ENCODE data around the gene TNFRSF25.

The TNFRSF25 gene, protein sequence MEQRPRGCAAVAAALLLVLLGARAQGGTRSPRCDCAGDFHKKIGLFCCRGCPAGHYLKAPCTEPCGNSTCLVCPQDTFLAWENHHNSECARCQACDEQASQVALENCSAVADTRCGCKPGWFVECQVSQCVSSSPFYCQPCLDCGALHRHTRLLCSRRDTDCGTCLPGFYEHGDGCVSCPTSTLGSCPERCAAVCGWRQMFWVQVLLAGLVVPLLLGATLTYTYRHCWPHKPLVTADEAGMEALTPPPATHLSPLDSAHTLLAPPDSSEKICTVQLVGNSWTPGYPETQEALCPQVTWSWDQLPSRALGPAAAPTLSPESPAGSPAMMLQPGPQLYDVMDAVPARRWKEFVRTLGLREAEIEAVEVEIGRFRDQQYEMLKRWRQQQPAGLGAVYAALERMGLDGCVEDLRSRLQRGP

DNA sequence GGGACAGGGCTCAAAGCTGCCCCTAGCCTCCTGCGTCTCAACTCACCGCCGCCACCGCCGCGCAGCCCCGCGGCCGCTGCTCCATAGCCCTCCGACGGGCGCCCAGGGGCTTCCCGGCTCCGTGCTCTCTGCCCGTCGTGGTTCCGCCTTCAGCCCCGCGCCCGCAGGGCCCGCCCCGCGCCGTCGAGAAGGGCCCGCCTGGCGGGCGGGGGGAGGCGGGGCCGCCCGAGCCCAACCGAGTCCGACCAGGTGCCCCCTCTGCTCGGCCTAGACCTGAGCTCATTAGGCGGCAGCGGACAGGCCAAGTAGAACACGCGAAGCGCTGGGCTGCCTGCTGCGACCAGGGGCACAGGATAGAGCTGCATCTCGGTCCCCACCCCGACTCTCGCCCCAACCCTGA lies at the start of gene TNFRSF25:
Gene TNFRSF25 (minus strand): TSS at position 151 of the 400 bp plus-strand sequence. CDS start 66 bp downstream, at position 85.
- DNase-seq (ENCODE audit: low spot score) = peak; percentile 61

- no peak for DNase-seq (ENCODE audit: low spot score)
Observed at GRCh38 chr1:6515771-6516170, 49.8 kb upstream of the TNFRSF25 start.

DNA sequence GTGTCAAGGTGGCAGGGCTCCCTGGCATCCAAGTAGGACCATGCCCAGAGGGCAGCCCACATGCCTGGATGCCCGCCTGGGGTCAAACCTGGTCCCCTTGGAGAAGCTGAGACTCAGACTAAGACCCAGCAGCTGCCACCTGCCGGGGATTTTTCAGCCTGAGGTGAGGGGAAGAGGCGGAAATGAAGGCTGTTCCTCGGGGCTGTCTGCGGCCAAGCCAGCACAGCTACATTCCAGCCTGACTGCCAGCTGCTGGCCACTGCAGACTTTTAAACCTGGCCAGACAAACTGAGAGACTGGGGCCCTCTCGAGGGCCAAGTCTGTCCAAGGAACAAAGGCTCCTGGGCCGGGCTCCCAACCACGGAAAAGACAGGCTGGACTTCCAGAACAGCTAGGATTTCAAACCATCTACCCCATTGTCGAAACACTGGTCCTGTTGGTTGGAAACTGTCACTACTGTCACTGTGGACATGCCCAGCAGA lies 47.4 kb upstream of the TNFRSF25 start:
- no peak for DNase-seq (ENCODE audit: low spot score)

DNA sequence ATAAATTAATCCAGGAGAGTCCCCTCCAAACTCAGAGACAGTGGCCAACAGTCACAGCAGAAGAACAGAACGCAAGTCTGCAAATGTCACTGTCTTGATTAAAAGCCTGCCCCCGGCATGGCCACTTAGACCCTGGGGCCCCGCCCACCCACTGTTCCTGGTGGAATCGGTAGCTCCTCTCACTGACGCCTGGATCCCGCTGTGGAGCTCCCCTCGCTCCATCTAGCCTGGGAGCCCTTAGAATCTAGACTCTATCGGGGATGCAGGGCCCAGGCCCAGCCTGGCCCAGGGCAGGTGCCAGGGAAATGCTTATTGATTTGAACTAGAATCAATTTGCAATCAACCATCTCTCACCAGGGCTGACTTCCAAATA lies 46.9 kb upstream of the TNFRSF25 start:
- no peak for DNase-seq (ENCODE audit: low spot score)

GRCh38 chr1:6512245-6512907 lies 46.4 kb upstream of the TNFRSF25 start:
- DNase-seq (ENCODE audit: low spot score) = no peak

DNA sequence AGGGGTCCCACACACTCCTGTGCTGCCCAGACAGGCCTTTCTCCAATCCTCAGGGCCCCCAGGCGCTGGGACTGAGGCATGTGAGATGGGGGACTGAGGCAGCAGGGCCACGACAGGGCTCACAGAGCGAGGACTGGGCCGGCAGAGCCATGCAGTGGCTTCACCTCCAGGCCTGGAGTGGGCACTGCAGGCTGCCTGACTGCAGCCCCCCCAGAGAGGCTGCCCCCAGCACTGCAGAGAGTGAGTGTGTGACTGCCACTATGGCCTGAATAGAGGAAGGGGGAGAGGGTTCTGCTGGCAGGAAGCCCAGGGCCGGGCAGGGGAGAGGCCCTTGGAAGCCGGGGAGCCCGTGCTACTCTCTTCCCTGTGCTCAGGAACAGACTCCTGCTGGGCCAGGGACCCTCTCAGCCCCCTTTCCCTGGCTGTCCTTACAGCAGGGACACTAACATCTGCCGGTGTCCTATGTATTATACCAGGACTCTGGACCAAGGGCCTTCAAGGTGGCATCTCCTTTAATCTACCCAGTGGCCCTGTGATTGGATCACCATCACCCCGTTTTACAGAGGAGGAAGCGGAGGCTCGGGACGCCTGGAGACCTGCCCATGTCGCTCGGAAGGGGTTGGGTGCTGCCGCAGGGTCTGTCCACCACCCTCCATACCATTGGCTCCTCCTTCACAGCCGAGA lies 45.7 kb upstream of the TNFRSF25 start:
- DNase-seq (ENCODE audit: low spot score) = no peak

- DNase-seq (ENCODE audit: low spot score) = no peak
Observed at GRCh38 chr1:6511056-6511455, 45.1 kb upstream of the TNFRSF25 start.

DNA sequence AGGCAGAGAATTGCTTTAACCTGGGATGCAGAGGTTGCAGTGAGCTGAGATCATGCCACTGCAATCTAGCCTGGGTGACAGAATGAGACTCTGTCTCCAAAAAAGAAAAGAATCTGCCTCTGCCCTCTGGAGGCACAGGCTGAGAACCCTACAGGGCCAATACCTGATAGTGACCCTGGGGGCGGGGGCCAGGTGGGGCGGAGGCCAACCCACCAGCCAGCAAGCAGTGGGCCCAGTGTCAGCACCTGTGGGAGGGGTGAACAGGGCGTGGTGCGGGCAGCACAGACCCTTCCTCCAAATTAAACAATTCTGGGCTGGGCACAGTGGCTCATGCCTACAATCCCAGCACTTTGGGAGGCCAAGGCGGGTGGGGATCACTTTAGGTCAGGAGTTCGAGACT lies 44.5 kb upstream of the TNFRSF25 start:
- no peak for DNase-seq (ENCODE audit: low spot score)

- DNase-seq (ENCODE audit: low spot score) = no peak
Observed at GRCh38 chr1:6509919-6510291, 43.9 kb upstream of the TNFRSF25 start.

DNA sequence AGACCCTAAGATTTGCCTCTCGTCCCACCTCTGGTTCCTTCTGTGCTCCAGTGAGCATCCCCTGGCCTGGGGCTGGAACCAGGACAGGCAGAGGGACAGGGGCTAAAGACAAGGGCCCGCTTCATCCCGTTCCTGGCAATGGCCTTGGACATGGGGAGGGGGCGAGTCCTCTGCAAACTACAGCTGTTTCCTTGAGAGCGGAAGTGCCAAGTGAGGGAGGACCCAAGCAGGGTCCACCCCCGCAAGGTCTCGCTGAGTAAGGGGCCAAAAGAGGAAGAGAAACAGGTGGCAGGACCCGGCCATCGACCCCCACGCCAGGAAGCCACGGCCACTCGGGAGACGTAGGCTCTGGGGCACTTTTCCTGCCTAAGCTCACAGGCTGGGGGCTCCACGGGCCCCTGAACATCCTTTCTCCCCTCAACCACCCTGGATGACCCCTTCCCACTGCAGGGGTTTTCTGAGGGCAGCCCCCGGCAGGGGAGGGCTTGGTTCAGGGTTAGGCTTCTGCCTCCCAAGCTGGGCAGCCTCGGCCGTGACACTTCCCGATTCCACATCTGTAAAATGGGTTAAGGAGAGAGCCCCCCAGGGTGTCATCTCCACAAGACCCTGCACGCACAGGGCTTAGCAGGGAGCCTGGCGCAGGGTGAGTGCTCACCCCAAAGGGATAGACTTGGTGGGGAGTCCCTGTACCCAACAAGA lies 43.4 kb upstream of the TNFRSF25 start:
- DNase-seq (ENCODE audit: low spot score) = no peak

GRCh38 chr1:6508816-6509189 lies 42.8 kb upstream of the TNFRSF25 start:
- DNase-seq (ENCODE audit: low spot score) = no peak

- no peak for DNase-seq (ENCODE audit: low spot score)
Observed at GRCh38 chr1:6508154-6508815, 42.3 kb upstream of the TNFRSF25 start.

DNA sequence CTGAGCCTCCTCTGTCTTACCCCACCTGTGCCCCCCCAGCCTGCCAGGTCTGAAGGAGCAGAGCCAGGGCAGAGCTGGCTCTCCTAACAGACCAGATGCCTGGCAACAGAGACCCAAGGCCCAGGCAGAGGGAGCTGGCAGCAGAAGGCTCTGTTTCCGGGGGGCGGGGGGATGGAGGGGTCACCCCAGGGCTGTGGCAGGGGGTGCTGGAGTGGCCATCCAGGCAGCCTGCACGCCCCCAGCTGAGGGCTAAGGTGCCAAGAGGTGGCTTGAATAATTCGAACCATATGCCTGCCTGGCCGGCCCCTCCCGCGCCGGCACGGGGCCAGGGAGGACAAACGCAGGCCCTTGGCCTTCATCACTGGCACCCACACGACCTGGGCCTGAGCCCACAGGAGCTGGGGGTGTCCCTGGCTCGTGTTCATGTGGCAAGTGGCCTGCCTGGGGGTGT lies 41.5 kb upstream of the TNFRSF25 start:
- DNase-seq (ENCODE audit: low spot score) = no peak

DNA sequence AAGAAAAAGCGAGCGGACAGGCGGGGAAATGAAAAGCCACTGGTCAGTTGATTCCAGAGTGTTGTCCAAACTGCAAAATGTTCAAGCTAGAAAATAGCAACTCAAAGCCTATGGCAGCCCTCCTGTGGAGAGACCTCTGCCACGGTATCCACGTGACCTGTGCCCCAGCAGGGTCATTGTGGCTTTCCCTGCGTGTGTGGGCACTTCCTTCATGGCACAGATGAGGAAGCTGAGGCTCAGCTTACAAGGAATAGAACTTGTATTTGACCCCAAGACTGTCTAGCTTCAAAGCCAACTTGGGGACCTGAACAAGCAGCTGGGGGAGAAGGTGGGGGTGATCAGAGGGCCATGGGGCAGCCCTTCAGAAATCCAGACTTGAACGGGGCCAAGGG lies 41.1 kb upstream of the TNFRSF25 start:
- DNase-seq (ENCODE audit: low spot score) = no peak

DNA sequence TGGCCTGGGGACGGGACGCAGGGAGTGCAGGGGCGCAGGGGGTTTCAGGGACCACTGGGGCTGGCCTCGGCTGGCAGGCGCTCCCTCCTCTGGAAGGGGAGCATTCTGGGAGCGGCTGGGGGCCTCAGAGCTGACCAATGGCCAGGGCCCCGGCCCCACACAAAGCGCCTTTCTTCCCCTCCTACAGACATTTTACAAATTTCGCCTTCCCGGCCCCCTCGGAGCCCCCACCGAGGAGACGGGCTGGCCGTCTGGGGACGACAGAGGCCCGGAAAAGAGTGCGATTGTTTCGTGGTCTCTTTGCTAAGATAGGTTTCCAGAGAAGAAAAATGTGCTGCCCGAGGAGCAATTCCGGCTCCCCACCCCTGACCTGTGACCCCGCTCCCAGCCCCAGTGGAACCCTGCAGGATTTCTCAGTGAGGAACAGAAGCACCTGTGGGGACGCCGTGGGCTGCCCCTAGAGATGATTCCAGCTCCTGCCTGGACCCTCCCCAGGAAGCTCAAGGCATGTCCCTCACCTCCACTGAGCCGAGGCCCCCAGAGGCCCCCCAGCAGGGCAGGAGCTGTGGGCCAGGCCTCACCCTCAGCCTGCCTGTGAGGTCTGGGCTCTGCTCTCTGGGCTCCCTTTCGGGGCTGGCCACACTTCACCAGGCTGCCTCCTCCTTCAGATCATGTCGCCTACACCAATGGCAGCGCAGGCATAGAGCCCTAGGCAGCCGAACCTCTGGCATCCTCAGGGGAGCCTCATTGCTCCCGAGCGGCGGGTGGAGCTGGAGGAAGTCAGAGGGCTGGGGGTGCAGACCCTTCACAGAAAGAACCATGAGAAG lies 40.5 kb upstream of the TNFRSF25 start:
- no peak for DNase-seq (ENCODE audit: low spot score)

DNA sequence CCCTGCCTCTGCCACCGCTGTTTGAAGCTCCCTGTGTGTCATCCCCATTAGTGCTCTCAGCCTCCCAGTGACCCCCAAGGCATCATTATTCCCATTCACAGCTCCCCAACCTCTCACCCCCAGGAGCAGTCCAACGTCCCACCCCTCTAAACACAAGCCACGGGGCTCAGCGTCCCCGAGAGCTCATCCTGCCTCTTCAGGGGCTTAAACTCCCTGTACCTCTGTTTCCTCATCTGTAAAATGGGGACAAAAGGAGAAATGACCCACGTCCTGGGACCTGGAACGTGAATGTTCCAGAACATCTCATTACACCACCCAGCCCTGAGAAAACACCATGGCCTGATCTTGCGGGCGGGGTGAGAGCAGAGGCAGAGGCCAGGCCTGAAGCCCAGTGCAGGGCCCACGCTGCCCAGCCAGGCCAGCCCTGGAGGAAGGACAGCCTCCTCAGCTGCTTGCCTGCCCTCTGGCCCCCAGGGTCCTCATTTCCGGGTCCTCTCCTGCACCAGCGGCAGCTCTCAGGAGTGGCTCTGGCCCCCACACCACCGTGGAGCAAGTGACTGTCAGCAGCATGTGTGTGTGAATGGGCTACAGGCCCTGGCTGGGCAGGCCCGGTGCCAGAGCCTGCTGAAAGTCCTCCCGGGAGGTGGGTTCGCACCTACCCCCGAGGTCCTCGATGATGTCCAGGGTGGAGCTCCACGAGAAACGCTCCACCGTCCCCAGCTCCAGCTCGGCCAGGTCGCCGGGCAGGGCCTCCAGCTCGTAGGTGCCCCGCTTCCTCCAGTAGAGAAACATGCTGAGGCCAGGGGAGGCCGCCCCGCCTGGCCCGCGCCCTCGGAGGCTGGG lies 39.6 kb upstream of the TNFRSF25 start:
- DNase-seq (ENCODE audit: low spot score) = no peak

DNA sequence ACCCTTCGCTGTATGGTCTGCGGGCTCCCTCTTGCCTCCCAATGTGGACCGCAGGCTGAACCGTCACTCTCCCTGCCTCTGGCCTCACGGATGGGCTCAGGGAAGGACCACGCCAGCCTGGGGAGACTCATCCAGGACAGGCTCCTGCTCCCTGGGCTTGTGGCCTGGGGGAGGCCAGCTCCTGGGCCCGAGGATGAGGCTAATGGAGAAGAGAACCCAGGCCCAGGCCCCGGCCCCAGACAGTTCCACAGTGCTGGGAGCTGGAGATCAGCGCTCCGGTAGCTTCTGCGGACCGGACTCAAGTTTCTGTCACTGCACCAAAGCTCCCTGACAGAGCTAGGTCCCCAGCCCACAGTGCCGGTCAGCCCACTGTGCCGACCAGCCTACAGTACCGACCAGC lies 38.9 kb upstream of the TNFRSF25 start:
- no peak for DNase-seq (ENCODE audit: low spot score)

- DNase-seq (ENCODE audit: low spot score) = no peak
Observed at GRCh38 chr1:6503884-6504602, 38.1 kb upstream of the TNFRSF25 start.
